ENCODE results near the gene CNTNAP5.

Gene CNTNAP5

GRCh38 chr2:124640221-124640750, 615.2 kb downstream of the CNTNAP5 start:
- H3K4me3 ChIP-seq (ENCODE audit: low read length): no peak overlapping the region
- DNase-seq (ENCODE audit: low read depth): no peak
- TF ChIP-seq CTCF (conservative IDR thresholded peaks at IDR 0.05; ENCODE audit: low read depth, low read length): no peak

- no peak for TF ChIP-seq CTCF (conservative IDR thresholded peaks at IDR 0.05; ENCODE audit: low read depth, low read length)
- DNase-seq (ENCODE audit: low read depth): no peak
- no peak overlapping the region for H3K4me3 ChIP-seq (ENCODE audit: low read length)
Observed at GRCh38 chr2:124646166-124646815, 621.2 kb downstream of the CNTNAP5 start.

DNA sequence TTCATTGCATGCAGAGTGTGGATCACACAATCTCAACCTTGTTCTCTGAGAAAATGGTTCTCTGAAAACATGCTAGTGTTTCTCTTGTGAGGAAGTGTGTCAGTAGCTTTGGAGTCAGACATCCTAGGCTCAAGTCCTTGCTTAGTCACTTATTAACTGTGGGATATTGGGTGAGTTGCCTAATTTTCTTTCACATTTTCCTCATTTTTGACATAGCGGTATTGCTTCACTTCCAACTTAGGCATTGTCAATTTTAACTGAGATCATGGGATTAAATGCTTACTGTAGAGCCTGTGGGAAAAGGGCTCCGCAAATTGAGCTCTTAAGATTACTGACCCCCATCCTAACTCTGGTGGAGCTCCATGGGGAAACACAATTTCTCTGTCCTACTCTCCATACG, 622.2 kb downstream of the CNTNAP5 start:
- H3K4me3 ChIP-seq (ENCODE audit: low read length): no peak overlapping the region
- no peak for TF ChIP-seq CTCF (conservative IDR thresholded peaks at IDR 0.05; ENCODE audit: low read depth, low read length)
- no peak for DNase-seq (ENCODE audit: low read depth)

GRCh38 chr2:124647663-124648062, 622.6 kb downstream of the CNTNAP5 start:
- DNase-seq (ENCODE audit: low read depth): no peak
- TF ChIP-seq CTCF (conservative IDR thresholded peaks at IDR 0.05; ENCODE audit: low read depth, low read length): no peak
- no peak overlapping the region for H3K4me3 ChIP-seq (ENCODE audit: low read length)

DNA sequence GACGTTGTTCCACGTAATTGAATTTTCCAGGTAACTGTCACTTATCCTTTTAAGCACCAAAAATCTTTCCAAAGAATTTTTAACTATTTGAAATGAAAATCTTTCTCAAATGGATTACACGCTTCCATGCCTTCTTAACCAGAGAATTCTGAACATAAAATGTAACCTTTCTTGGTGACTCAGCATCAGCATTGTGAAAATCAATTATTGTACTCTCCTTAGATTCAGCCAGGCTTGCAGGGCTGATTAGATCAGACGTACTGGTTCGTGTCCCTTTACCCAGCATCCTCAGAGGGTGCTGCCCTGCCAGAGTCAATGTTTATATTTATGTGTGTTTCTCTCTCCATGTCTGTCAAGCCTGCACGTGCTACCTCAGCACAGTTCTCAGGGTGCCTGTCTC, 623.9 kb downstream of the CNTNAP5 start:
- TF ChIP-seq CTCF (conservative IDR thresholded peaks at IDR 0.05; ENCODE audit: low read depth, low read length): no peak
- H3K4me3 ChIP-seq (ENCODE audit: low read length): no peak overlapping the region
- no peak for DNase-seq (ENCODE audit: low read depth)

DNA sequence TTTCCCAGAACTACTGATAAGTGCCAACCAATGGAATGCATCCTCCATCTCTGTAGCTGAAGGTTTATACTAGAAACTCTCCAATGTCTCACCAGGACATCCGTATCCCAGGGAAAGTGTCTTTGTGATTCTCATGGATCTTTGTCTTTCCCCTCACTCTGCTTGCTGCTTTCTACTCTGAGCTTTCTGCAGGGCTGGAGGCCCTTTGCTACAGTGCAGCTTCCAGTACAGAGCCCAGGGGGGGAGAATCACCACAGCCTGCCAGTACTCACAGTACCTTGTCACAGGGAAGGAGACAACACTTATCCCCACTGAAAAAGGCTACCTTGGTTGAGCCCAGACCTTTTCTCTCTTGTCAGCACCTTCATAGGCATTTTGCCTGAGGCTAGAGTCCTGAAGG, 627.0 kb downstream of the CNTNAP5 start:
- DNase-seq (ENCODE audit: low read depth): no peak
- H3K4me3 ChIP-seq (ENCODE audit: low read length): no peak overlapping the region
- TF ChIP-seq CTCF (conservative IDR thresholded peaks at IDR 0.05; ENCODE audit: low read depth, low read length): no peak

- DNase-seq (ENCODE audit: low read depth): no peak
- no peak overlapping the region for H3K4me3 ChIP-seq (ENCODE audit: low read length)
- no peak for TF ChIP-seq CTCF (conservative IDR thresholded peaks at IDR 0.05; ENCODE audit: low read depth, low read length)
Observed at GRCh38 chr2:124658373-124658772, 633.3 kb downstream of the CNTNAP5 start.
